Mucosa of gallbladder (tissue), 1 donor: ENCODE results near the gene SDR39U1. TPM values are rescaled to one million over a fixed set of nuclear protein-coding genes. Genes with fewer than 3 reads are reported as not detected.

Source experiments
- DNase-seq: peaks from one replicate; pipeline ENCODE4 v3.0.0-alpha.2; 2020; ENCODE audit warnings: low spot score
- total RNA-seq: library from RNA; stranded (reverse); gene quantifications from one replicate; pipeline ENCODE4 v1.2.1, GENCODE V29; 2021
- donor health status: DM: no; HTN: no; CAD: no.

The SDR39U1 gene
- total RNA-seq, 1 donor from 2014 or later, result 64.8 TPM

GRCh38 chr14:24429395-24430142, 13.0 kb downstream of the SDR39U1 start, which contains the start of the genes CBLN3 and KHNYN:
Gene CBLN3 (minus strand): TSS chr14:24429668. CDS start chr14:24429054, 614 bp downstream.
Gene KHNYN (plus strand): TSS chr14:24429954. CDS start chr14:24430731, 777 bp downstream.
- DNase-seq, result peak; percentile 91

GRCh38 chr14:24428628-24429394, 13.8 kb downstream of the SDR39U1 start:
- DNase-seq, result peak; percentile 9

GRCh38 chr14:24427537-24428508, 14.8 kb downstream of the SDR39U1 start:
- peak; percentile 10 for DNase-seq

GRCh38 chr14:24426912-24427536, 15.6 kb downstream of the SDR39U1 start:
- DNase-seq, result peak; percentile 85

- no peak for DNase-seq
These were observed 16.2 kb downstream of the SDR39U1 start for GRCh38 chr14:24426150-24426911.

GRCh38 chr14:24425704-24426103, 16.9 kb downstream of the SDR39U1 start:
- DNase-seq, result no peak

GRCh38 chr14:24422694-24423601, 19.6 kb downstream of the SDR39U1 start:
- no peak for DNase-seq

GRCh38 chr14:24422261-24422660, 20.3 kb downstream of the SDR39U1 start:
- DNase-seq, result no peak

- DNase-seq, result peak; percentile 69
These were observed 24.1 kb downstream of the SDR39U1 start for GRCh38 chr14:24418492-24418873.

GRCh38 chr14:24417832-24418491, 24.6 kb downstream of the SDR39U1 start:
- DNase-seq, result no peak

- no peak for DNase-seq
These were observed 25.5 kb downstream of the SDR39U1 start for GRCh38 chr14:24416932-24417619.

- no peak for DNase-seq
These were observed 26.2 kb downstream of the SDR39U1 start for GRCh38 chr14:24416254-24416931.

GRCh38 chr14:24415421-24416253, 26.9 kb downstream of the SDR39U1 start:
- DNase-seq, result no peak

- no peak for DNase-seq
These were observed 27.7 kb downstream of the SDR39U1 start for GRCh38 chr14:24414732-24415420.

- DNase-seq, result no peak
These were observed 28.5 kb downstream of the SDR39U1 start for GRCh38 chr14:24414077-24414476.
